GM12801 (cell line): ENCODE data around the gene C11orf16.

ENCODE experiments used
- CTCF ChIP-seq: IDR thresholded peaks from one replicate; pipeline ENCODE4 v1.5.1; 2011; ENCODE audit warnings: control low read depth; ENCODE audit not compliant: insufficient read length; ENCODE audit errors: extremely low read depth

The C11orf16 gene

GRCh38 chr11:8963569-8964323 lies 31.0 kb upstream of the C11orf16 start:
- no peak for TF ChIP-seq CTCF

GRCh38 chr11:8962841-8963240 lies 30.1 kb upstream of the C11orf16 start:
- no peak for TF ChIP-seq CTCF

GRCh38 chr11:8961401-8961800 lies 28.7 kb upstream of the C11orf16 start:
- TF ChIP-seq CTCF = no peak

DNA sequence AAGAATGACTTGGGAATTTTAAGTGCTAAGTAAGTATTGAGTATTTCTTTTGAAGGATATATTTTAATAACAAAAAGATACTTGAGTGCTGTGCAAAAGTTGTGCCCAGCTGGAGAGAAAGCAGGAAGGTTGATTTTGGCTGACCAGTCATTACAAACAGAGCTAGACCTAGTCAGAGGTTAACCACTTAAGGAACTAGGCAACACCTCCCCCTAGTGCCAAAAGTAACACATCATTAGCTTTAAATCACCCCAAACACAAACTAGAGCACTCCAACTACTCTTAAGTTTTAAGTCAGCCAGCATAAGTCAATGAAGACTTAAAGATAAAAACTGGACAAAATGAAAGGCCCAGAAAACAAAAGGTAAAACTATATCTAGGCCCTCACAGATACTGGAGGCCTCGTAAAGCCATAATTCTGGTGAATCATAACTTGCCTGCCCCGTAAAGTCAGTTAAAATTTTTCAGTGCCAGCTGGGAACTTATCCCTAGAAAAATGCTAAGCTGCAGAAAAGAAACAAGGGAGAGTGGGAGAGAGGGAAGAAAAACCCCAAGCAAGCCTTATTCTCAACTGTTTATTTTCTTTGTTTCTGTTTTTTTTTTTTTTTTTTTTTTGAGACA lies 26.9 kb upstream of the C11orf16 start:
- no peak for TF ChIP-seq CTCF

- TF ChIP-seq CTCF = no peak
Measured at GRCh38 chr11:8956860-8957259, 24.1 kb upstream of the C11orf16 start.

GRCh38 chr11:8948886-8949285 lies 16.1 kb upstream of the C11orf16 start:
- no peak for TF ChIP-seq CTCF

- TF ChIP-seq CTCF = no peak
Measured at GRCh38 chr11:8947230-8947943, 14.6 kb upstream of the C11orf16 start.
